ENCODE data around the gene IL6R. TPM values are rescaled to one million over a fixed set of nuclear protein-coding genes. Genes with fewer than 3 reads are reported as not detected.

Gene IL6R
- polyA plus RNA-seq, 1 experiment = 6.8 TPM

- no peak for DNase-seq (ENCODE audit: low read depth)
- CTCF ChIA-PET = interaction anchor here (1.2 to 3.5 kb wide), 9 partner anchors 9 to 82 kb away, joined by 3 to 16 read pairs (median 4); partner anchors contain the start of gene ATP8B2
- POLR2A ChIA-PET = no interaction called here
- Histone ChIP-seq H3K27me3 (ENCODE audit: control insufficient read depth, insufficient read depth, low read length) (peaks cover 7% of the 10 kb centered on the region), H3K36me3 (ENCODE audit: control insufficient read depth, insufficient read depth, low read length) (no peaks in the 10 kb centered on the region), H3K4me3 (ENCODE audit: low read depth, low read length) (no peak overlapping the region; the same call in 1 of the 2 replicates)
- TF ChIP-seq, protein P1, sequence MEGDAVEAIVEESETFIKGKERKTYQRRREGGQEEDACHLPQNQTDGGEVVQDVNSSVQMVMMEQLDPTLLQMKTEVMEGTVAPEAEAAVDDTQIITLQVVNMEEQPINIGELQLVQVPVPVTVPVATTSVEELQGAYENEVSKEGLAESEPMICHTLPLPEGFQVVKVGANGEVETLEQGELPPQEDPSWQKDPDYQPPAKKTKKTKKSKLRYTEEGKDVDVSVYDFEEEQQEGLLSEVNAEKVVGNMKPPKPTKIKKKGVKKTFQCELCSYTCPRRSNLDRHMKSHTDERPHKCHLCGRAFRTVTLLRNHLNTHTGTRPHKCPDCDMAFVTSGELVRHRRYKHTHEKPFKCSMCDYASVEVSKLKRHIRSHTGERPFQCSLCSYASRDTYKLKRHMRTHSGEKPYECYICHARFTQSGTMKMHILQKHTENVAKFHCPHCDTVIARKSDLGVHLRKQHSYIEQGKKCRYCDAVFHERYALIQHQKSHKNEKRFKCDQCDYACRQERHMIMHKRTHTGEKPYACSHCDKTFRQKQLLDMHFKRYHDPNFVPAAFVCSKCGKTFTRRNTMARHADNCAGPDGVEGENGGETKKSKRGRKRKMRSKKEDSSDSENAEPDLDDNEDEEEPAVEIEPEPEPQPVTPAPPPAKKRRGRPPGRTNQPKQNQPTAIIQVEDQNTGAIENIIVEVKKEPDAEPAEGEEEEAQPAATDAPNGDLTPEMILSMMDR (IDR thresholded peaks at IDR 0.05; ENCODE audit: insufficient read depth, low read depth, low read length) = no peak
Measured at GRCh38 chr1:154406886-154407197, 1.7 kb downstream of the IL6R start.

DNA sequence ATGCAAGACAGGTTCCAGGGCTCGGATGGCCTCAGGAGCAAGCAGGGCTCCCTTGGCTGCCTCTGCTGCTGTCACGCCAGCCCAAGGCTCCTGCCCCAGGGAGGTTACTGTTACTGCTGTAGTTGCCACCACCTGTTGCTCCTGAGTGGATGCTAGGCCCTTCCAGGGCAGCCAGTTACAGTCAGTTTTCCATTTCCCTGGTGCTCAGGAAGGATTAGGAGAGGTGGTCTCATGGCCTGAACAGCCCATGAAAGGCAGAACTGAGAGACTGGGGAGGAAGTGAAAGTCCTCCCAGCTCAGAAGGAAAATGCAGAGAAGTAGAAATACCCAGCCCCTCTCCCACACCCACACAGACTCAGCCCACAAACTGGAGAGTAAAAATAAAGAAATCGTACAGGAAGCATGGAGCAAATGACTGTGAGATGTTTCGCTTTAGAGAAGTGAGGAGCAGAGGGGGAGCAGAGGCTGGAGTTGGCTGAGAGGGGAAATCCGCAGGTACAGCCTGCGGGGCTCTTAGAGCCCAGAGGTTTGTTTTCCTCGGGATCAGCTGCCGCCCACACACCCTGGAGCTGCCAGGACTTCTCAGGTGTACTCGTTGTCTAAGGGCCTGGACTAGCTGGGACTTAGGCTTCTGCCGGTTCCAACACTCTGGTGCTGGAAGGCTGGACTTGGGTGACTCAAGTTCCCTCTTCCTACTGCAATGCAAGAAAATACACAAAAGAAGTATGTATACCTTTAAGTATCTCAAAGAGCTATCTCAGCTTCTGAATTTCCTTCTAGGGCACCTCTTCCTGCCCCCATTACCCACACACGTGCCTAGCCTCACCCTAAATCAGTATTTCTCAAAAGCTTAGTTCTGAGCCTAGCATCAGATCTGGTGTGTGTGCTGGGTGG is 2.3 kb downstream of the IL6R start:
- ChIA-PET CTCF (interaction anchor here (0.9 to 3.5 kb wide), 6 partner anchors 13 to 83 kb away, joined by 3 to 16 read pairs (median 4); partner anchors contain the start of gene ATP8B2), POLR2A (no interaction called here)
- DNase-seq (ENCODE audit: low read depth) = no peak

GRCh38 chr1:154408174-154408777 is 3.1 kb downstream of the IL6R start:
- DNase-seq (ENCODE audit: low read depth) = no peak
- CTCF ChIA-PET = interaction anchor here (0.9 to 3.5 kb wide), 3 partner anchors 12 to 72 kb away, joined by 4 to 16 read pairs (median 4); no protein-coding TSS in a partner anchor

More for the DNA sequence above, 2.3 kb downstream of the IL6R start:
- Histone ChIP-seq H3K4me3 (ENCODE audit: low read depth, low read length) (no peak overlapping the region), H3K36me3 (ENCODE audit: control insufficient read depth, insufficient read depth, low read length) (no peaks in the 10 kb centered on the region), H3K27me3 (ENCODE audit: control insufficient read depth, insufficient read depth, low read length) (peaks cover 5% of the 10 kb centered on the region)
- TF ChIP-seq, protein P1 (IDR thresholded peaks at IDR 0.05; ENCODE audit: insufficient read depth, low read depth, low read length) = no peak

DNA sequence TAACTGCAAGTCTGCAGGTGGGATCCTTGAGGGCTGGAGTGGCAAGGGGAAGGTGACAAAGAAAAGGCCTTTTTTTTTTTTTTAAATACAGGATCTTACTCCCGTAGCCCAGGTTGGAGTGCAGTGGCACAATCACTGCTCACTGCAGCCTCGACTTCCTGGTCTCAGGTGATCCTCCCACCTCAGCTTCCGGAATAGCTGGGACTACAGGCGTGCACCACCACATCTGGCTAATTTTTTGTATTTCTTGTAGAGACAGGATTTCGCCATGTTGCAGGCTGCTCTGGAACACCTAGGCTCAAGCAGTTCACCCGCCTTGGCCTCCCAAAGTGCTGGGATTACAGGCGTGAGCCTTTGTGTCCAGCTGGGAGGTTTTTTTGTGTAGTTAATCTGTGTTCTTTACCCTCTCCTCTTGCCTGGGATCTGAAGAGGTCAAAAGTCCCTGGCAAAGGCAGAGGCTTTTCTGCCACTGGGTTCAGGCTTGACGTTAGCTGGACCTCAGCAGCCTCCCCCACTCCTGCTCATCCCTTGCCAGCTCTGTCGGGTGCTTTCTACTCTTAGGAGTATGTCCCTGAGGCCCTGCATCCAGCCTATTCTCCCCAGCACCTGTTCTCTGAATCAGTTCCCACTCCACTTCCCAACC is 5.2 kb downstream of the IL6R start:
- POLR2A ChIA-PET = no interaction called here

More at GRCh38 chr1:154408174-154408777, 3.1 kb downstream of the IL6R start:
- POLR2A ChIA-PET = no interaction called here
- H3K36me3 ChIP-seq (ENCODE audit: control insufficient read depth, insufficient read depth, low read length) = no peaks in the 10 kb centered on the region
- TF ChIP-seq, protein P1 (IDR thresholded peaks at IDR 0.05; ENCODE audit: insufficient read depth, low read depth, low read length) = no peak
- peaks cover 5% of the 10 kb centered on the region for H3K27me3 ChIP-seq (ENCODE audit: control insufficient read depth, insufficient read depth, low read length)
- no peak overlapping the region for H3K4me3 ChIP-seq (ENCODE audit: low read depth, low read length)

More for the DNA sequence above, 5.2 kb downstream of the IL6R start:
- CTCF ChIA-PET = no interaction called here
- no peak for DNase-seq (ENCODE audit: low read depth)
- H3K36me3 ChIP-seq (ENCODE audit: control insufficient read depth, insufficient read depth, low read length) = no peaks in the 10 kb centered on the region
- H3K27me3 ChIP-seq (ENCODE audit: control insufficient read depth, insufficient read depth, low read length) = no peaks in the 10 kb centered on the region
- TF ChIP-seq, protein P1 (IDR thresholded peaks at IDR 0.05; ENCODE audit: insufficient read depth, low read depth, low read length) = no peak
- no peak overlapping the region for H3K4me3 ChIP-seq (ENCODE audit: low read depth, low read length)

Measured in BJ (cell line).